ENCODE data around the gene ZC3H8. TPM values are rescaled to one million over a fixed set of nuclear protein-coding genes. Genes with fewer than 3 reads are reported as not detected.
"Not testable (repeated sequence)": the region's sequence is repeated elsewhere in the genome, so short reads cannot be mapped to it uniquely, and the experiment has no call there.

Gene ZC3H8
- total and polyA plus RNA-seq, 9 donors, result 12.1 to 16.2 (median 15.2) TPM

GRCh38 chr2:112242384-112242783 lies 12.5 kb downstream of the ZC3H8 start:
- H3K9me3 ChIP-seq (replicated peaks; ENCODE audit: control insufficient read depth, low read depth, low read length), result peaks cover 3% of the 10 kb centered on the region
- H3K27ac ChIP-seq (ENCODE audit: low read length), result no peak overlapping the region
- WGBS (ENCODE audit: insufficient coverage), result no CpG with 5 or more reads among the region's 3 CpGs
- H3K4me3 ChIP-seq (ENCODE audit: low read length), result no peak overlapping the region
- peaks cover 14% of the 10 kb centered on the region for H3K36me3 ChIP-seq (ENCODE audit: control insufficient read depth, insufficient read depth, low read length)
- no peak for DNase-seq
- H3K4me1 ChIP-seq (ENCODE audit: control insufficient read depth, insufficient read depth, low read length), result no peaks in the 10 kb centered on the region
- H3K27me3 ChIP-seq (ENCODE audit: control insufficient read depth, insufficient read depth, low read length), result no peaks in the 10 kb centered on the region

GRCh38 chr2:112239862-112240261 lies 15.0 kb downstream of the ZC3H8 start:
- peaks cover 9% of the 10 kb centered on the region for H3K36me3 ChIP-seq (ENCODE audit: control insufficient read depth, insufficient read depth, low read length)
- H3K9me3 ChIP-seq (replicated peaks; ENCODE audit: control insufficient read depth, low read depth, low read length), result no peaks in the 10 kb centered on the region
- H3K4me1 ChIP-seq (ENCODE audit: control insufficient read depth, insufficient read depth, low read length), result no peaks in the 10 kb centered on the region
- H3K27me3 ChIP-seq (ENCODE audit: control insufficient read depth, insufficient read depth, low read length), result no peaks in the 10 kb centered on the region
- 80% methylated on average over 1 of the region's 1 CpG for WGBS (ENCODE audit: insufficient coverage)
- H3K4me3 ChIP-seq (ENCODE audit: low read length), result no peak overlapping the region
- H3K27ac ChIP-seq (ENCODE audit: low read length), result no peak overlapping the region
- no peak for DNase-seq

- Histone ChIP-seq H3K4me3 (ENCODE audit: low read length) (no peak overlapping the region), H3K36me3 (ENCODE audit: control insufficient read depth, insufficient read depth, low read length) (no peaks in the 10 kb centered on the region), H3K27me3 (ENCODE audit: control insufficient read depth, insufficient read depth, low read length) (no peaks in the 10 kb centered on the region), H3K27ac (ENCODE audit: low read length) (no peak overlapping the region), H3K9me3 (replicated peaks; ENCODE audit: control insufficient read depth, low read depth, low read length) (no peaks in the 10 kb centered on the region), H3K4me1 (ENCODE audit: control insufficient read depth, insufficient read depth, low read length) (no peaks in the 10 kb centered on the region)
- WGBS (ENCODE audit: insufficient coverage), result no CpG with 5 or more reads among the region's 3 CpGs
- no peak for DNase-seq
These were observed 24.5 kb downstream of the ZC3H8 start for GRCh38 chr2:112230371-112230770.

- Histone ChIP-seq H3K9me3 (replicated peaks; ENCODE audit: control insufficient read depth, low read depth, low read length) (no peaks in the 10 kb centered on the region), H3K27ac (ENCODE audit: low read length) (no peak overlapping the region), H3K4me3 (ENCODE audit: low read length) (no peak overlapping the region), H3K36me3 (ENCODE audit: control insufficient read depth, insufficient read depth, low read length) (no peaks in the 10 kb centered on the region), H3K4me1 (ENCODE audit: control insufficient read depth, insufficient read depth, low read length) (no peaks in the 10 kb centered on the region), H3K27me3 (ENCODE audit: control insufficient read depth, insufficient read depth, low read length) (no peaks in the 10 kb centered on the region)
- DNase-seq, result no peak
These were observed 25.5 kb downstream of the ZC3H8 start for GRCh38 chr2:112229348-112229747.

GRCh38 chr2:112220831-112221230 lies 34.0 kb downstream of the ZC3H8 start:
- Histone ChIP-seq H3K4me1 (ENCODE audit: control insufficient read depth, insufficient read depth, low read length) (no peaks in the 10 kb centered on the region), H3K4me3 (ENCODE audit: low read length) (no peak overlapping the region), H3K36me3 (ENCODE audit: control insufficient read depth, insufficient read depth, low read length) (peaks cover 6% of the 10 kb centered on the region), H3K27ac (ENCODE audit: low read length) (no peak overlapping the region), H3K9me3 (replicated peaks; ENCODE audit: control insufficient read depth, low read depth, low read length) (peaks cover 7% of the 10 kb centered on the region), H3K27me3 (ENCODE audit: control insufficient read depth, insufficient read depth, low read length) (no peaks in the 10 kb centered on the region)
- 100% methylated on average over 2 of the region's 3 CpGs for WGBS (ENCODE audit: insufficient coverage)
- DNase-seq, result no peak

- no peak for DNase-seq
These were observed 34.7 kb downstream of the ZC3H8 start for GRCh38 chr2:112220186-112220585.

GRCh38 chr2:112217854-112218253 lies 37.0 kb downstream of the ZC3H8 start:
- Histone ChIP-seq H3K36me3 (ENCODE audit: control insufficient read depth, insufficient read depth, low read length) (peaks cover 15% of the 10 kb centered on the region), H3K27ac (ENCODE audit: low read length) (no peak overlapping the region), H3K9me3 (replicated peaks; ENCODE audit: control insufficient read depth, low read depth, low read length) (peaks cover 7% of the 10 kb centered on the region), H3K4me3 (ENCODE audit: low read length) (no peak overlapping the region), H3K4me1 (ENCODE audit: control insufficient read depth, insufficient read depth, low read length) (no peaks in the 10 kb centered on the region), H3K27me3 (ENCODE audit: control insufficient read depth, insufficient read depth, low read length) (no peaks in the 10 kb centered on the region)
- DNase-seq, result no peak

More at GRCh38 chr2:112220186-112220585, 34.7 kb downstream of the ZC3H8 start:
- Histone ChIP-seq H3K36me3 (ENCODE audit: control insufficient read depth, insufficient read depth, low read length) (peaks cover 7% of the 10 kb centered on the region), H3K4me1 (ENCODE audit: control insufficient read depth, insufficient read depth, low read length) (no peaks in the 10 kb centered on the region), H3K9me3 (replicated peaks; ENCODE audit: control insufficient read depth, low read depth, low read length) (peaks cover 7% of the 10 kb centered on the region), H3K27ac (ENCODE audit: low read length) (no peak overlapping the region), H3K4me3 (ENCODE audit: low read length) (no peak overlapping the region), H3K27me3 (ENCODE audit: control insufficient read depth, insufficient read depth, low read length) (no peaks in the 10 kb centered on the region)
- WGBS (ENCODE audit: insufficient coverage), result 100% methylated on average over 2 of the region's 3 CpGs

GRCh38 chr2:112216167-112216566 lies 38.7 kb downstream of the ZC3H8 start:
- H3K4me3 ChIP-seq (ENCODE audit: low read length), result no peak overlapping the region
- no peak for DNase-seq
- no peak overlapping the region for H3K27ac ChIP-seq (ENCODE audit: low read length)
- no peaks in the 10 kb centered on the region for H3K27me3 ChIP-seq (ENCODE audit: control insufficient read depth, insufficient read depth, low read length)
- WGBS (ENCODE audit: insufficient coverage), result 80% methylated on average over 1 of the region's 3 CpGs
- no peaks in the 10 kb centered on the region for H3K4me1 ChIP-seq (ENCODE audit: control insufficient read depth, insufficient read depth, low read length)
- H3K9me3 ChIP-seq (replicated peaks; ENCODE audit: control insufficient read depth, low read depth, low read length), result peaks cover 5% of the 10 kb centered on the region
- H3K36me3 ChIP-seq (ENCODE audit: control insufficient read depth, insufficient read depth, low read length), result peaks cover 12% of the 10 kb centered on the region

- not testable (repeated sequence) for H3K4me3 ChIP-seq (ENCODE audit: low read length); H3K27ac ChIP-seq (ENCODE audit: low read length); H3K36me3 ChIP-seq (ENCODE audit: control insufficient read depth, insufficient read depth, low read length); H3K4me1 ChIP-seq (ENCODE audit: control insufficient read depth, insufficient read depth, low read length); H3K27me3 ChIP-seq (ENCODE audit: control insufficient read depth, insufficient read depth, low read length); H3K9me3 ChIP-seq (replicated peaks; ENCODE audit: control insufficient read depth, low read depth, low read length); DNase-seq
- WGBS (ENCODE audit: insufficient coverage), result 100% methylated on average over 1 of the region's 3 CpGs
These were observed 46.9 kb downstream of the ZC3H8 start for GRCh38 chr2:112207905-112208304.

GRCh38 chr2:112204411-112204810 lies 50.4 kb downstream of the ZC3H8 start:
- WGBS (ENCODE audit: insufficient coverage), result no CpG with 5 or more reads among the region's 2 CpGs
- no peak overlapping the region for H3K27ac ChIP-seq (ENCODE audit: low read length)
- H3K4me1 ChIP-seq (ENCODE audit: control insufficient read depth, insufficient read depth, low read length), result no peaks in the 10 kb centered on the region
- peaks cover 9% of the 10 kb centered on the region for H3K9me3 ChIP-seq (replicated peaks; ENCODE audit: control insufficient read depth, low read depth, low read length)
- no peaks in the 10 kb centered on the region for H3K27me3 ChIP-seq (ENCODE audit: control insufficient read depth, insufficient read depth, low read length)
- H3K4me3 ChIP-seq (ENCODE audit: low read length), result no peak overlapping the region
- H3K36me3 ChIP-seq (ENCODE audit: control insufficient read depth, insufficient read depth, low read length), result no peaks in the 10 kb centered on the region
- no peak for DNase-seq

- no peak for DNase-seq
- no peaks in the 10 kb centered on the region for H3K27me3 ChIP-seq (ENCODE audit: control insufficient read depth, insufficient read depth, low read length)
- H3K36me3 ChIP-seq (ENCODE audit: control insufficient read depth, insufficient read depth, low read length), result no peaks in the 10 kb centered on the region
- no peaks in the 10 kb centered on the region for H3K4me1 ChIP-seq (ENCODE audit: control insufficient read depth, insufficient read depth, low read length)
- H3K27ac ChIP-seq (ENCODE audit: low read length), result no peak overlapping the region
- no CpG with 5 or more reads among the region's 3 CpGs for WGBS (ENCODE audit: insufficient coverage)
- H3K9me3 ChIP-seq (replicated peaks; ENCODE audit: control insufficient read depth, low read depth, low read length), result peaks cover 9% of the 10 kb centered on the region
- H3K4me3 ChIP-seq (ENCODE audit: low read length), result no peak overlapping the region
These were observed 53.0 kb downstream of the ZC3H8 start for GRCh38 chr2:112201696-112202430.
